Liver (tissue), 3 donors: Measurements from ENCODE around the gene SLC44A1.

Source experiments
- GABPA ChIP-seq, 2 donors: IDR thresholded peaks in 1 of 2; conservative IDR thresholded peaks in 1 of 2; 2 replicates each; pipeline ENCODE4 v1.6.1; 2016; ENCODE audit warnings: antibody characterized with exemption in 2 of 2, mild to moderate bottlenecking in 1 of 2, moderate library complexity in 1 of 2
- HNF4A ChIP-seq, 2 donors: conservative IDR thresholded peaks; 2 replicates each; pipeline ENCODE4 v1.6.1; 2016; ENCODE audit warnings: antibody characterized with exemption in 2 of 2, mild to moderate bottlenecking in 2 of 2
- TAF1 ChIP-seq: conservative IDR thresholded peaks from 2 replicates; pipeline ENCODE4 v1.6.1; 2016; ENCODE audit warnings: antibody characterized with exemption, mild to moderate bottlenecking
- YY1 ChIP-seq: IDR thresholded peaks from 2 replicates; pipeline ENCODE4 v1.6.1; 2016; ENCODE audit warnings: antibody characterized with exemption, mild to moderate bottlenecking
- TF ChIP-seq, protein P1 (sequence below): fragments of 150-350 bp; IDR thresholded peaks from 2 replicates; pipeline ENCODE4 v1.5.1; 2017; ENCODE audit warnings: improper control_type of control experiment, low read depth, low read length; ENCODE audit not compliant: missing input control
- TF ChIP-seq, protein P2 (sequence below): IDR thresholded peaks from 2 replicates; pipeline ENCODE4 v1.6.1; 2016; ENCODE audit warnings: antibody characterized with exemption, mild to moderate bottlenecking
- donor health status: healthy.
- donor health status: healthy.

GRCh38 chr9:105252405-105252756 lies 7.9 kb downstream of the SLC44A1 start:
- TF ChIP-seq, protein P1, sequence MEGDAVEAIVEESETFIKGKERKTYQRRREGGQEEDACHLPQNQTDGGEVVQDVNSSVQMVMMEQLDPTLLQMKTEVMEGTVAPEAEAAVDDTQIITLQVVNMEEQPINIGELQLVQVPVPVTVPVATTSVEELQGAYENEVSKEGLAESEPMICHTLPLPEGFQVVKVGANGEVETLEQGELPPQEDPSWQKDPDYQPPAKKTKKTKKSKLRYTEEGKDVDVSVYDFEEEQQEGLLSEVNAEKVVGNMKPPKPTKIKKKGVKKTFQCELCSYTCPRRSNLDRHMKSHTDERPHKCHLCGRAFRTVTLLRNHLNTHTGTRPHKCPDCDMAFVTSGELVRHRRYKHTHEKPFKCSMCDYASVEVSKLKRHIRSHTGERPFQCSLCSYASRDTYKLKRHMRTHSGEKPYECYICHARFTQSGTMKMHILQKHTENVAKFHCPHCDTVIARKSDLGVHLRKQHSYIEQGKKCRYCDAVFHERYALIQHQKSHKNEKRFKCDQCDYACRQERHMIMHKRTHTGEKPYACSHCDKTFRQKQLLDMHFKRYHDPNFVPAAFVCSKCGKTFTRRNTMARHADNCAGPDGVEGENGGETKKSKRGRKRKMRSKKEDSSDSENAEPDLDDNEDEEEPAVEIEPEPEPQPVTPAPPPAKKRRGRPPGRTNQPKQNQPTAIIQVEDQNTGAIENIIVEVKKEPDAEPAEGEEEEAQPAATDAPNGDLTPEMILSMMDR = no peak
- TF ChIP-seq YY1 (no peak), GABPA (IDR thresholded peaks at IDR 0.05 in 1 of 2, conservative IDR thresholded peaks at IDR 0.05 in 1 of 2) (no peak), TAF1 (no peak), HNF4A (conservative IDR thresholded peaks at IDR 0.05) (no peak)
- TF ChIP-seq, protein P2, sequence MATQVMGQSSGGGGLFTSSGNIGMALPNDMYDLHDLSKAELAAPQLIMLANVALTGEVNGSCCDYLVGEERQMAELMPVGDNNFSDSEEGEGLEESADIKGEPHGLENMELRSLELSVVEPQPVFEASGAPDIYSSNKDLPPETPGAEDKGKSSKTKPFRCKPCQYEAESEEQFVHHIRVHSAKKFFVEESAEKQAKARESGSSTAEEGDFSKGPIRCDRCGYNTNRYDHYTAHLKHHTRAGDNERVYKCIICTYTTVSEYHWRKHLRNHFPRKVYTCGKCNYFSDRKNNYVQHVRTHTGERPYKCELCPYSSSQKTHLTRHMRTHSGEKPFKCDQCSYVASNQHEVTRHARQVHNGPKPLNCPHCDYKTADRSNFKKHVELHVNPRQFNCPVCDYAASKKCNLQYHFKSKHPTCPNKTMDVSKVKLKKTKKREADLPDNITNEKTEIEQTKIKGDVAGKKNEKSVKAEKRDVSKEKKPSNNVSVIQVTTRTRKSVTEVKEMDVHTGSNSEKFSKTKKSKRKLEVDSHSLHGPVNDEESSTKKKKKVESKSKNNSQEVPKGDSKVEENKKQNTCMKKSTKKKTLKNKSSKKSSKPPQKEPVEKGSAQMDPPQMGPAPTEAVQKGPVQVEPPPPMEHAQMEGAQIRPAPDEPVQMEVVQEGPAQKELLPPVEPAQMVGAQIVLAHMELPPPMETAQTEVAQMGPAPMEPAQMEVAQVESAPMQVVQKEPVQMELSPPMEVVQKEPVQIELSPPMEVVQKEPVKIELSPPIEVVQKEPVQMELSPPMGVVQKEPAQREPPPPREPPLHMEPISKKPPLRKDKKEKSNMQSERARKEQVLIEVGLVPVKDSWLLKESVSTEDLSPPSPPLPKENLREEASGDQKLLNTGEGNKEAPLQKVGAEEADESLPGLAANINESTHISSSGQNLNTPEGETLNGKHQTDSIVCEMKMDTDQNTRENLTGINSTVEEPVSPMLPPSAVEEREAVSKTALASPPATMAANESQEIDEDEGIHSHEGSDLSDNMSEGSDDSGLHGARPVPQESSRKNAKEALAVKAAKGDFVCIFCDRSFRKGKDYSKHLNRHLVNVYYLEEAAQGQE = no peak
